Fibroblast of skin of right quadriceps (primary cell): ENCODE measurements around the gene OR2D2.
"Not testable (repeated sequence)": the region's sequence is repeated elsewhere in the genome, so short reads cannot be mapped to it uniquely, and the experiment has no call there.

Experiments
- DNase-seq: peaks from one replicate; pipeline ENCODE4 v3.0.0-alpha.2; 2013

Gene OR2D2

GRCh38 chr11:6876325-6876724 is 16.0 kb downstream of the OR2D2 start, which contains the start of gene OR10A4:
OR10A4 (plus strand) TSS chr11:6876625; CDS start chr11:6876648, 23 bp downstream.
- no peak for DNase-seq

GRCh38 chr11:6875761-6876160 is 16.5 kb downstream of the OR2D2 start:
- DNase-seq: no peak

- no peak for DNase-seq
These were observed 21.0 kb downstream of the OR2D2 start for GRCh38 chr11:6871278-6871677.

- peak; percentile 40 for DNase-seq
These were observed 27.9 kb downstream of the OR2D2 start for GRCh38 chr11:6864438-6864837.

DNA sequence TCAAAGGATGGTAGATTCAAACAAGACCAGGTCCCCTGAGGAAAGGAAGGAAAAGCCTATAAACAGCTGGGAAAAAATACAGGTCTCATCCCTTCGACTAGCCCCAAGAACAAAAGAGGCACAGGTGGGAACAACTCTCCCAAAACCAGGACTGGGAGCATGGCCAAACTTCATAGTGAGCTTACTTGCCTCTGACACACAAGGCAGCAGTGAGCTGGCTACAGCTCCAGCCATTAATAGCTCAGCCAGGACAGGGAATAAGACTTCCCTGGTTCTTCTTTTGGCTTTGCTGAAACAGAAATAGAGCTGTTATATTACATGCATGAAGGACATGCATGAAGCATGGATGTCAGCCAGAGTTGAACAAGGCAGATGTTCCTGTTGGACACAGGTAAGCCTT is 29.3 kb downstream of the OR2D2 start, which contains the start of gene OR10A2:
Gene OR10A2 (plus strand): TSS at position 97 of the 400 bp plus-strand sequence. CDS start 6,698 bp downstream, outside the sequence.
- peak; percentile 3 for DNase-seq

DNA sequence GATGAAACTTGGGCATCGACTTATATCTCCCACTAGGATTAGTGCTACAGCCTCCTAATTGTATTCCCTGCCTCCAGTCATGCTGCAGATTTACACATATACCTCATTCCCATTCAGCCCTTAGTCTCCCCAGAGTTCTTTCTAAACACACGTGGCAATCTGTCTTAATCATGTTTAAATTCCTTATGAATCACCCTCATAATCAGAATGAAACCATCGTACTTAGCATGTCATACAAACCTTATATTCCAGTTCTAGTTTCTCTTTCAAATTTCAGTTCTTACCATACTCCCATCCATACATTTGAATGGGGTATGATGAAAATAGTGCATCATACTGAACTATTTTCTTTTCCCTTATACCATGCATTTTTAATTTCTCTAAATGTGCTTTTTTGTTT is 35.4 kb downstream of the OR2D2 start:
- no peak for DNase-seq

DNA sequence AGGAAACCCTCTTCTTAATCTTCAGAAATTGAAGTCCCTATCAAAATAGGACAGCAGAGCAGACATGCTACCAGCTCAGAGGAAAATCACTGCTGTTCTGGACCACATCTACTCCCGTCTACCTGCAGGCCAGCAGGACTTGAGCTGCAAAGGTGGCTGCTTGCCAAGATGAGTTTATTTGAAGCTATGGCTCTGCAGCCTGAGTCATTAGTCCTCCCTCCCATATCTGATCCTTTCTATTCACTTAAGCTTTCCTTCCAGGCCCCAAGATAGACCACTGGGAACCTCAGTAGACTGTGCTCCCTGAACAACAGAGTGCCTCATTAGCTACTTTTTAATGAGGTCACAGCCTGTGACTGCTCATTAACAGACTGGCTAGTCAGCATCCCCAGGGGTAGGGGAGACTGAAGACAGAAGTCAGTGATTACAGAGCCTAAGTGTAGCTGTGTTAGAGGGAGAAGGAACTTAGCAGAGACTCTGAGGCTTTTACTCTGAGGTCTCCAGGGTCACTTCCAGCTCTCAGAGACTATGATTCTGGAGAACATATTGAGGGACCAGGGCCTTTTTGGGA is 36.2 kb downstream of the OR2D2 start:
- peak; percentile 31 for DNase-seq

GRCh38 chr11:6854801-6855200 is 37.5 kb downstream of the OR2D2 start:
- not testable (repeated sequence) for DNase-seq

DNA sequence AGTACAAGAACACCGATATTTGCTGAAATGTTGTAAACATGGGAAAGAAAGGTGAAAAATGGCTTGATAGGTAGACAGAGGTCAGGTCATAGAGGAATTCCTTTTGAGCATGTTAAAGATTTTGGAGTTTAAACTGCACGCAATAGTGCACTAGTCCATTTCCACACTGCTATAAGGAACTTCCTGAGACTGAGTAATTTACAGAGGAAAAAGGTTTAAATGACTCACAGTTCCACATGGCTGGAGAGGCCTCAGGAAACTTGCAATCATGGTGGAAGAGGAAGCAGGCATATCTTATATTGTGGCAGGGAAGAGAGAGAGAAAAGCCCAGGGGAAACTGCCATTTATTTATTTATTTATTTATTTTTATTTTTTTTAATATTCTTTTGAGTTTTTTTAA is 41.8 kb downstream of the OR2D2 start:
- no peak for DNase-seq

GRCh38 chr11:6845383-6845782 is 46.9 kb downstream of the OR2D2 start, which contains the start of gene OR10A5:
OR10A5 (plus strand) TSS chr11:6845683; CDS start chr11:6845683, 0 bp downstream.
- DNase-seq: no peak

DNA sequence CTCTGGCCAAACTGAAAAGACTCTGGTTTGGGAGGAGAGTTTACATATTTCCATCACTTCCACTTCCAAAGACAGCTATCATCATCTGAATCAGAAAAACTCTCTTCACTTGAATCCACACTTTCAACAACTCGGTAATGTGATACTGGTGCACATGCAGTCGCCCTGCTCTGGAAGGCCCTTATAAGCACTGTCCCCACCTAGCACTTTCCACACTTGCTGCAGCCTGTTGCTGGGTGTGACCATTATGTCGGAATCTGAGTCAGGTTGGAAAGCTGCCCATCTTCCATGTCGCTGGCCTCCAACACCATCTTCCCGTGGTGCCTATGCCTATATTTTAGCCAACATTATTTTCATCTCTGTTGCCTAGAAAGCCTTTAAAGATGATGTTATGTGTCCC is 47.9 kb downstream of the OR2D2 start:
- DNase-seq: no peak

DNA sequence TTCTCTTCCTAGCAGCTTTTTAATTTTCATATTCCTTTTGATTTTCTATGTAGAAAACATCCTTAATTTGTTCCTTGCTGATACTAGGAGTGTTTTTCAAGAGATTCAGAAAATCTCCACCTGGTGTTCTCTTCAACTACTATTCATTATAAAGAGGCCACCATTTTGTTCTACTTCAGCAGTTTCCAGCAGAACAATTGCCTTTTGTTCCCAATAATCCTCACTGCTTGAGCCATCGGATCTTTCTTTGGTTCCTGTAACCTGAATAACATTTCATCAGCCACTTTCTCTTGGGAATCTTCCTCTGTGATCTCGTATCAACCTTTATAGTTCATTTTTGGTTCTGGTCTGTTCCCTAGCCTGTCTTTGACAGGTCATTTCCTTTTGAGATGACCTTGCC is 48.6 kb downstream of the OR2D2 start:
- DNase-seq: no peak

DNA sequence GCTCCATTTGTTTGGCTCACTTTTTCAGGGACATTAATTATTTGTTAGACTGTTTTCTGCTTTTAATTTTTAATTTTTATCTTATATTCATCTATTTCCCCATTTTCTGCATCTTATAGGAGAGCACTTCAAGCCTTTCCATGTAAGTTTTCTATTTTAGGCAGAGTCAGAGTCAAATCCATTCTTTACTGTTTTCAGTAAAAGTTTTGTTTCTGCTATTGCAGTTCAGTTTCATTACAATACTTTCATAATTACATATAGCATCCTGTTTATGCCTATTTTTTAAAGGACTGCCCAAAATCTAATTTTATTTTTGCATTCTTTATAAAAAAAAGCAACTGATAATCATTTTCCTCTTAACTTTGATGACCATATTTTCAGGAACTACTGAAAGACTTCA is 50.6 kb downstream of the OR2D2 start:
- no peak for DNase-seq
